Keratinocyte (primary cell): ENCODE results near the gene ARID1B. TPM values are rescaled to one million over a fixed set of nuclear protein-coding genes. Genes with fewer than 3 reads are reported as not detected.

Experiments
- DNase-seq: peaks from one replicate; pipeline ENCODE4 v3.0.0-alpha.2; 2011; ENCODE audit warnings: low read depth, missing footprints, low spot score
- FAIRE-seq: peaks from 2 replicates; lab custom pipeline; 2011; peaks lifted over from hg19 to GRCh38; lab: Jason Lieb, UNC
- H2AFZ ChIP-seq: 2 replicates; pipeline ENCODE4 v1.6.0; 2012; ENCODE audit warnings: low read length, control low read depth, inconsistent platforms; ENCODE audit not compliant: control insufficient read depth
- H3K27ac ChIP-seq: 2 replicates; pipeline ENCODE4 v1.5.1; 2011; ENCODE audit warnings: low read length; ENCODE audit not compliant: control insufficient read depth, insufficient read depth
- H3K27me3 ChIP-seq: 3 replicates; pipeline ENCODE4 v1.6.0; 2011; ENCODE audit warnings: low read length; ENCODE audit not compliant: control insufficient read depth, insufficient read depth; ENCODE audit errors: extremely low read depth
- H3K36me3 ChIP-seq, 2 experiments: 2 replicates in 1 of 2; 3 replicates in 1 of 2; pipeline ENCODE4 v1.5.1; 2011; ENCODE audit warnings: low read length in 2 of 2, mild to moderate bottlenecking in 1 of 2; ENCODE audit not compliant: control insufficient read depth in 2 of 2, insufficient read depth in 2 of 2; ENCODE audit errors: extremely low read depth in 1 of 2
- H3K4me1 ChIP-seq: 3 replicates; pipeline ENCODE4 v1.5.1; 2011; ENCODE audit warnings: low read length; ENCODE audit not compliant: control insufficient read depth, insufficient read depth; ENCODE audit errors: extremely low read depth
- H3K4me2 ChIP-seq: 3 replicates; pipeline ENCODE4 v1.6.0; 2011; ENCODE audit warnings: low read depth, low read length; ENCODE audit not compliant: control insufficient read depth, insufficient read depth; ENCODE audit errors: extremely low read depth
- H3K4me3 ChIP-seq, 3 experiments: fragments of 200-600 bp in 1 of 3; sonication (generic) in 1 of 3; 2 replicates in 2 of 3; 3 replicates in 1 of 3; pipeline ENCODE4 v1.5.1; 2011 to 2016; ENCODE audit warnings: low read length in 3 of 3, mild to moderate bottlenecking in 3 of 3, control low read depth in 2 of 3, inconsistent platforms in 1 of 3, low read depth in 1 of 3, mixed read lengths in 1 of 3, mixed run types in 1 of 3, moderate library complexity in 1 of 3; ENCODE audit not compliant: control insufficient read depth in 2 of 3, insufficient read depth in 2 of 3; ENCODE audit errors: extremely low read depth in 1 of 3
- H3K79me2 ChIP-seq: 2 replicates; pipeline ENCODE4 v1.6.0; 2012; ENCODE audit warnings: low read length; ENCODE audit not compliant: control insufficient read depth, insufficient read depth
- H3K9ac ChIP-seq: 3 replicates; pipeline ENCODE4 v1.6.0; 2011; ENCODE audit warnings: low read length; ENCODE audit not compliant: control insufficient read depth, insufficient read depth; ENCODE audit errors: extremely low read depth
- H3K9me1 ChIP-seq: 3 replicates; pipeline ENCODE4 v1.6.0; 2011; ENCODE audit warnings: low read length; ENCODE audit not compliant: control insufficient read depth, insufficient read depth; ENCODE audit errors: extremely low read depth
- H3K9me3 ChIP-seq: 2 replicates; pipeline ENCODE4 v1.5.1; 2012; ENCODE audit warnings: low read depth, low read length; ENCODE audit not compliant: control insufficient read depth
- H4K20me1 ChIP-seq: 3 replicates; pipeline ENCODE4 v1.6.0; 2011; ENCODE audit warnings: low read length; ENCODE audit not compliant: control insufficient read depth, insufficient read depth; ENCODE audit errors: extremely low read depth
- EZH2 ChIP-seq: IDR thresholded peaks from one replicate; pipeline ENCODE4 v1.6.1; 2012; ENCODE audit warnings: inconsistent platforms, mild to moderate bottlenecking, low read length, moderate library complexity
- dilution Hi-C: fragments of 300-500 bp; cut with MboI; formaldehyde crosslinking; loops from one replicate; pipeline ENCODE4 v1.7.0; 2020; ENCODE audit warnings: low sequenced_read_pairs; ENCODE audit not compliant: extremely low pct_ligation_motif_present
- polyA plus RNA-seq, 5 experiments: library from polyadenylated mRNA; depleted of rRNA in 3 of 5; stranded (reverse) in 3 of 5; stranded (forward) in 1 of 5; unstranded in 1 of 5; fragments of >200 nt; gene quantifications; 1 replicate in 1 of 5; 2 replicates in 3 of 5; 3 replicates in 1 of 5; pipeline versions ENCODE4 v1.2.1 to v1.2.3, GENCODE V29; 2011 to 2012; ENCODE audit warnings: missing spikeins in 2 of 5, low read depth in 1 of 5, low replicate concordance in 1 of 5
- TF ChIP-seq, protein P1 (sequence below), 3 experiments: IDR thresholded peaks in 1 of 3; conservative IDR thresholded peaks in 1 of 3; optimal IDR thresholded peaks in 1 of 3; 2 replicates in 2 of 3; 3 replicates in 1 of 3; pipeline versions ENCODE3 to v1.5.1; 2011; ENCODE audit warnings: low read length in 3 of 3, mild to moderate bottlenecking in 3 of 3, moderate library complexity in 2 of 3, control low read depth in 1 of 3, inconsistent platforms in 1 of 3; ENCODE audit not compliant: insufficient read depth in 2 of 3; ENCODE audit errors: extremely low read depth in 1 of 3

ARID1B gene
- polyA plus RNA-seq, 1 donor (not counting 4 experiments of a cell fraction or from before 2014, with no cell fraction given): 14.9 TPM

DNA sequence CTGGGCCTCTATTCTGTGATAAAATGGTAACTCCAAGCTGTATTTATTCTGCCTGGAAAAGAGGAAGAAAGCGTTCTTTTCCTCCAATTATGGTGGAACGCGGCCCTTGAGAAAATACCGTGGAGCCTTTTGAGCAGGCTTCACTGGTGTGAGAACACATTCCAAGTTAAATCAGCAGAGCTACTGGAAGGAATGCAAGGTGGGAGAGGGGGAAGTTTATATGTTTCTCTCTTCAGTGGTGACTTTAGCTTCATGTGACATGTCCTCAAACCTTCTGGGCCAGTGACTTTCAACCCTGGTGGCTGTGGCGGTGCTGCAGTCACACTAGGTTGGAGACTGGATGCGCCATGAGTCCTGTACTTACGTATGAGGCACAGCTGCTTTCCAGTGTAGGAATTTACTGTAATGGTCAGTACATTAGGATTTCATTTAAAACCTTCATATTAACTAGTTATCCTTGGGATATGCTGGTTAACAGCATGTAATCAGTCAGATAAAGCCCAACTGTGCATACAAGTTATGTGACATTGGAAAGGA lies 221.7 kb downstream of the ARID1B start:
- TF ChIP-seq, protein P1, sequence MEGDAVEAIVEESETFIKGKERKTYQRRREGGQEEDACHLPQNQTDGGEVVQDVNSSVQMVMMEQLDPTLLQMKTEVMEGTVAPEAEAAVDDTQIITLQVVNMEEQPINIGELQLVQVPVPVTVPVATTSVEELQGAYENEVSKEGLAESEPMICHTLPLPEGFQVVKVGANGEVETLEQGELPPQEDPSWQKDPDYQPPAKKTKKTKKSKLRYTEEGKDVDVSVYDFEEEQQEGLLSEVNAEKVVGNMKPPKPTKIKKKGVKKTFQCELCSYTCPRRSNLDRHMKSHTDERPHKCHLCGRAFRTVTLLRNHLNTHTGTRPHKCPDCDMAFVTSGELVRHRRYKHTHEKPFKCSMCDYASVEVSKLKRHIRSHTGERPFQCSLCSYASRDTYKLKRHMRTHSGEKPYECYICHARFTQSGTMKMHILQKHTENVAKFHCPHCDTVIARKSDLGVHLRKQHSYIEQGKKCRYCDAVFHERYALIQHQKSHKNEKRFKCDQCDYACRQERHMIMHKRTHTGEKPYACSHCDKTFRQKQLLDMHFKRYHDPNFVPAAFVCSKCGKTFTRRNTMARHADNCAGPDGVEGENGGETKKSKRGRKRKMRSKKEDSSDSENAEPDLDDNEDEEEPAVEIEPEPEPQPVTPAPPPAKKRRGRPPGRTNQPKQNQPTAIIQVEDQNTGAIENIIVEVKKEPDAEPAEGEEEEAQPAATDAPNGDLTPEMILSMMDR (optimal IDR thresholded peaks at IDR 0.05 in 1 of 3, IDR thresholded peaks at IDR 0.05 in 1 of 3, conservative IDR thresholded peaks at IDR 0.05 in 1 of 3; ENCODE audit: extremely low read depth in 1 of 3, insufficient read depth in 2 of 3, low read length in 3 of 3): no peak
- no peak for TF ChIP-seq EZH2
- Histone ChIP-seq H3K79me2 (peaks cover 23% of the 10 kb centered on the region), H3K9me3 (no peaks in the 10 kb centered on the region), H3K4me3 (no peak overlapping the region), H3K9ac (no peak overlapping the region), H2AFZ (no peak overlapping the region), H4K20me1 (peaks cover 2% of the 10 kb centered on the region), H3K27me3 (no peaks in the 10 kb centered on the region), H3K4me2 (no peak overlapping the region), H3K27ac (no peak overlapping the region), H3K9me1 (no peaks in the 10 kb centered on the region), H3K4me1 (no peaks in the 10 kb centered on the region), H3K36me3 (no peaks in the 10 kb centered on the region)
- DNase-seq (no peak), FAIRE-seq (no peak)
- dilution Hi-C loops: no loop called here

- peaks cover 17% of the 10 kb centered on the region for H3K79me2 ChIP-seq
- H3K27ac ChIP-seq: no peak overlapping the region
- H3K4me2 ChIP-seq: no peak overlapping the region
- no peaks in the 10 kb centered on the region for H3K4me1 ChIP-seq
- no peak for DNase-seq
- dilution Hi-C loops: no loop called here
- H3K9me1 ChIP-seq: no peaks in the 10 kb centered on the region
- TF ChIP-seq EZH2: no peak
- TF ChIP-seq, protein P1 (optimal IDR thresholded peaks at IDR 0.05 in 1 of 3, IDR thresholded peaks at IDR 0.05 in 1 of 3, conservative IDR thresholded peaks at IDR 0.05 in 1 of 3; ENCODE audit: extremely low read depth in 1 of 3, insufficient read depth in 2 of 3, low read length in 3 of 3): no peak
- no peaks in the 10 kb centered on the region for H3K36me3 ChIP-seq
- no peaks in the 10 kb centered on the region for H3K27me3 ChIP-seq
- no peak overlapping the region for H3K9ac ChIP-seq
- no peak overlapping the region for H2AFZ ChIP-seq
- H3K9me3 ChIP-seq: no peaks in the 10 kb centered on the region
- no peak for FAIRE-seq
- H4K20me1 ChIP-seq: no peaks in the 10 kb centered on the region
- no peak overlapping the region for H3K4me3 ChIP-seq
Measured at GRCh38 chr6:156999762-157000161, 222.6 kb downstream of the ARID1B start.
